ENCODE results near the gene BMP5.

BMP5 gene

DNA sequence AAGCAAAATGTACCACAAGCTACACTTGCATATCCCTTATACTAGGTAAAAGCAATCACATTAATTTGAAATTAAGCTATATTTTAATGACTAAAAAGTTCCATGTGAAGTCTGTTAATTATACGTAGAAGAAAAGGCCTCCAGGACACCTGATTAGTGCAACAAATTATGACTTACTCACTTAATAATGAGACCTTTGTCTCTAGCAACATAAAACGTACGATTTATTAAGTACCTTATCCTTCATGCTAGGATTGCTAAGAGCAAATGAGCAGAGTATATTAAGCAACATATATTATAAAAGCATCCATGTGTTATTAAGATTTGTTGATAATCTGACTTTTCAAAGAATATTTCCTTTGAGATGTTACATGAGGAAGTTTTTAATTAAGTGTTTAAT, 2.5 kb downstream of the BMP5 start:
- no peak for DNase-seq (ENCODE audit: low read depth in 2 of 2)

DNA sequence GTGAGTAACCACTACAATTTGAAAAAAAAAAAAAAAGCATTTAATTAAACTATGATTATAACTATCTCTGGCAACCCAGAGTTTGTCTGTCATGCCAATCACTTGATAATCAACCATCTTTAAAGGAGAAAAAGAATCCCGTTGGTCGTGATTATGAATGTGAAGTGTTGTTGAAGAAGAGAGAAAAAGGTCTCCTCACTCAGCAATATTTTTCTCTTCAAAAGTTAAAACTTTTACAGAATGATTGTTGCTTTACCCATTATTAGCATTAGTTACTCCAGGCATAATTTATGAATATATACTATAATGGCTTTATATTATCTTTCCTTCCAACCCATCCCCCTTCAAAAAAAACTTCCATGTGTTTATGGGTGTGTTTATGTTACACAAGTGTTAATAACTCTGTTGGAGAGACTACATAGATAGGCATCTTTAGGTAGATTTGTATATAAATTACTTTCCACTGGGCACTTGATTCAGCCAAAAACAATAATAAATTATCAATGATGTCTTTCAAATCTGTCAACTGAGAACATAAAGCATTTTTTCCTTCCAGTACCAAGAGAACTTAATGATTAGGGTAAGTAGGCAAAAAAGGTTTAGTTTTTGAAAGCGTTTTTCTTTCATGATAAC, 5.1 kb downstream of the BMP5 start:
- no peak for DNase-seq (ENCODE audit: low read depth in 2 of 2)

DNA sequence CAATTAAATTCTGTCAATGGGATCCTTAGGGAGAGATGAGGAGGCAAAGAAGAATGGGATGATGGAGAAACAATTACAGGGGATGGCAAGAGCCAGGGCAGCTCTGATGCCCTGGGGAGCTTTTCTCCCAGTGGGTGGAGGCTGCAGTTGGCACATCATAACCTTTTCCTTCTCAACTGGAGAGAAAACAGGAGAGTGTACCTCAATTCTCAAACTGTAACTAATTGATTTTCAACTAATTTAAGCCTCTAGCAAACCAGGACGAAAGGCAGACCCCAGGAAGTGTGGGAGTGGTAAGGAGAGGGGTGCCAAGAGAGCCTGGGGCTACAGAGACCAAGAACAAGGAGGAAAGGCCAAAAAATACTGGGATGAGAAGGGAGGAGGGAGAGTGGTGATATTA, 5.7 kb downstream of the BMP5 start:
- DNase-seq (ENCODE audit: low read depth in 2 of 2): no peak

DNA sequence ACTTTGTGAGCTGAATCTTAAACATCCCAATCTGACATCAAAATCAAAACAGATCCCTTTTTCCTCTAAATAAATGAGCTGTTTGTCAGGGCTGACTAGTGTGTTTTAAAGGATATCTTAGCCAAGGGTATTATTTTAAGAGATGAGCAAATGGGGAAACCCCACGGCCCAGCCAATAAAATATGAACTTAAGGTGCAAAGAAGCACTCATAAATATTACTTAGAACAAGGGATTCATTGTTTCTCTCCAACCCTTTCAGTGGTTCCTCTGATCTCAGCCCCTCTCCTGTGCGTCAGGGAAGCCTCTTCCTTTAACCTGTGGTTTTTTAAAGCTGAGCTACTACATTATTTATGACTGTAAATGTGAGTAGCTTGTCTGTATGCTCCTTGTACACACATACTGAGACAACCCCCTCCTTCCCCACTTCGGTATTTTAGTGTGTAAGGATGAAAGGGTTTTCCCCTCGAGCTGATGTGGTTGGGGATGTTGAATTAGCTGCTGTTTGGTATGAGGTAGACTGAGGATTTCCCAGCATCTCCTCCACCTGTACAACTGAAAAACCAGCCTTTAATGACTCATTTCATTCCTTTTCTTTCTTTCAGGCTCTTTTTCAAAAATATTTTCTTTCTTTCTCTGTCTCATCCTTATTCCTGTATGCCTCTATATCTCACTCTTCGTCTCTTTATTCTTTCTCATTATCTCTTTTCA, 6.5 kb downstream of the BMP5 start:
- no peak for DNase-seq (ENCODE audit: low read depth in 2 of 2)

DNA sequence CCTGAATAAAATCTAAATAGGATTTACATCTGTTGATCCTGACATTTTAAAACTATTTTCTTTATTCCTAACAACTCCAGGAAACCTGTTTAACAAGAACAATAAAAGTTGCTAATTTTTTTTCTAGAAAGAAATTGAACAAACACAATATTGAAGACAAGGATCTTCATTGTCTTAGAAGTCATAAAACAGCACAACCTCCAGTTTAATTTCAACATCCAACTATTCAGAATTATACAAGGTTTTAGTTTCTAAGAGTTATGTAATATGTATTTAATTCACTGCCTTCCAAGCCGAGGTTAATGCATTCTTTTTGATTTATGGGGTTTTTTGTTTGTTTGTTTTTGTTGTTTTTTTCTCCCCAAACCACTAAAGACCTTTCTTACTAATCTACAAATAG, 7.2 kb downstream of the BMP5 start:
- DNase-seq (ENCODE audit: low read depth in 2 of 2): no peak

DNA sequence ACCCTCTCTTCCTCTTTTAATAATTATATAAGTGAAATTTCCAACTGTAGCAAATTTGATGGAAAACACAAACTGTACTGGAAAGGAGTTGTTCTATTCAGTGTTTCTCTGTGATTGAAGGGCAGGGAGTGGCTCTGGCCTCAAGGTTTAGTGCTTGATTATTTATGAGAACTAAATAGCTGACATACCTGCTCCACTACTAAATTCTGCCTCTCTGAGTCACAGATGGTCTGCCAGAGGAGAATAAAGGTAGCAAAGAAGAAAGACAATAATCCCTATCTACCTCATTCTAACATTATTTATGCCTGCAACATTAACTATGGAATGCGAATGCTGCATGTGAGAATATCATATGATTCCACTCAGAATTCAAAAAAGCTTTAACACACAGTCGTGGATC, 9.3 kb downstream of the BMP5 start:
- DNase-seq (ENCODE audit: low read depth in 2 of 2): no peak

DNA sequence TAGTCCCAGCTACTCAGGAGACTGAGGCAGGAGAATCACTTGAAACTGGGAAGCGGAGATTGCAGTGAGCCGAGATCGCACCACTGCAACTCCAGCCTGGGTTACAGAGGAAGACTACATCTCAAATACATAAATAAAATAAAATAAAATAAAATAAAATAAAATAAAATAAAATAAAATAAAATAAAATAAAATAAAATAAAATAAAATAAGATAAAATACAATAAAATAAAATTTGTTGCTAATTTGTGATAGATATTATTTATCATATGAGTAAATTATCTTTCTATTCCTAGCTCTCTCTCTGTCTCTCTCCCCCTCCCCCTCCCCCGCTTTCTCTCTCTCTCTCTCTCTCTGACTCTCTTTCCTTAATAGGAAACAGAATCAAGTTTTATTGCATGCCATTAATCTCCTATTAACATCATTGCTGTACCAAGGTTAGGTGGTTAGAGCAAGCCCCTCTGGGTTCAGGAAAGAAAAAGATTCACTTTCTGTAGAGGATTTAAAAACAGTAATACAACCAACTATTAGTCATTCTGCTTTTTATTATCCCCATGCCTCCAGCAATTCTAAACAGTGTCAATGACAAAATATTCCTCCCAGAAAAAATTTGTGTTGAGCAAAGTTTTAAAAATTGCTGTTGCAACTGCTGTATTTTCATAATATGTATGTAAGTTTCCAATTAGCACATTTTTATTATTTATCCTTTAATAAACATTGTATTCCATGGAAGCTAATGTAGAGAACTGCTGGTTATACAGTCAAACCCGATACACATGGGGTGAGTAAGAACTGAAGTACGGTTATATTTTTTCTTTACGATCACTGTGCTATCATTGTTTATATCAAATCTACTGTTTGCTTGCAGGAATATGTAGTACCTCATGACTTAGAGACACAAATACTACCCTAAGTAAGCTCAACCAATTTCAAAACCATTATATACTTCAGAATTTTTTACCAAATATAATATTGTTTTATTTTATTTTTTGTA, 22.1 kb downstream of the BMP5 start:
- no peak for DNase-seq (ENCODE audit: low read depth in 2 of 2)

DNA sequence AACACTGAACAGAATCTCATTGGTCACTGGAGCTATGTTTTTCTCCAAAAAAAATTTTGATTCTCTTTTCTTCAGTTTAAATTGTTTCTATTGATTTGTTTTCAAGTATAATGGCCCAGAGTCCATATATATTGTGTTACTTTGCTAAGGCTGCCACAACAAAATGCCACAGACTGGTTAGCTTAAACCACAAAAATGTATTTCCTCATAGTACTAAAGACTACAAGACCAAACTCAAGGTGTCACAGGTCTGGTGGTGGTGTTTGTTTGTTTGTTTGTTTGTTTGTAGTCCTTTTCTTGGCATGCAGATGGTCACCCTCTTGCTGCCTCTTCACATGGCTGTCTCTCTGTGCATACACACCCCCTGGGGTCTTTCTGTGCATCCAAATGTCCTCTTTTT, 34.0 kb downstream of the BMP5 start:
- no peak for DNase-seq (ENCODE audit: low read depth in 2 of 2)

DNA sequence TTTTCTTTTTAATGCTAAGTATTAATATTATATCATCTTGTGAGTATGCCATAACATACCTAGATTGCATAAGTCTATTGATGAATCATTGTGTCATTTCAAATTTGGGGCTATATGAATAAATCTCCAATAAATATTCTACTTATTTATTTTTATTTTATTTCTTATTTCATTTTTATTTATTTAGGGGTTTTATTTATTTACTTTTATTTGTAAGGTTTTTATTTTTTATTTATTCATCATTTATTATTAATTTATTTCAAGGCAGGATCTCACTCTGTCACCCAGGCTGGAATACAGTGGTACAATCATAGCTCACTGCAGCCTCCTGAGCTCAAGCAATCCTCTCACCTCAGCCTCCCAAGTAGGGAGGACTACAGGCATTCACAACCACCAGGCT, 36.3 kb downstream of the BMP5 start:
- no peak for DNase-seq (ENCODE audit: low read depth in 2 of 2)

DNA sequence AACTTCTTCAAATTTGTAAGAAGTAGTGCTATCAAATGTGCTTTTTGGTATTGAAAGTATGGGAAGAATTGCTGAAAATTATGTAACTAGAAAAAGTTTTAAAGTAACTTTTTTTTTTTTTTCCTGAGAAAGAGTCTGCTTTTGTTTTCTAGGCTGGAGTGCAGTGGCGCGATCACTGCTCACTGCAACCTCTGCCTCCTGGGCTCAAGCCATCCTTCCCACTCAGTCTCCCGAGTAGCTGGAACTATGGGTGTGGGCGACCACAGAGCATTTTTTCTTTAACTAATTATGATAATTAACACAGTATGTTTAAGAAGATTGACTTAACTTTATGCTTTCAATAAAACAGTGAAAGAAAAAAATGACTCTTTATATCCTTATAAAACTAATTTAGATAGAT, 38.4 kb downstream of the BMP5 start:
- DNase-seq (ENCODE audit: low read depth in 2 of 2): no peak

DNA sequence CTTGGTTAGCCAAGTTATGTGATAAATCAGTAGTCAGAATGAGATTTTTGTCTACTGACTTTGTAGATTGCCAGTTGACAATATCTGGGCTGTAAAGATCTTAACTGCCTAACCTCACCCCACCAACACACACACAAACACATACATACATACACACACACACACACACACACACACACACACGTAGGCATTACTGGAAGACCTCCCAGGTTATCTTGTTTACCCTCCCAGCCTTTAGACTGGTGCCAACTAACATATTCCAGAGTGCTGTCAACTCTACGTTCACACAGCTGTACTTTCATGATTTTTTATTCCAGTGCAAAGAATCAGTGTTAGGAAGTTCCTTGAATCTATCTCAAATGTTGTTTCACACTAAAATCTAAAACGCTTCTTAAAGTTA, 38.9 kb downstream of the BMP5 start:
- DNase-seq (ENCODE audit: low read depth in 2 of 2): no peak

DNA sequence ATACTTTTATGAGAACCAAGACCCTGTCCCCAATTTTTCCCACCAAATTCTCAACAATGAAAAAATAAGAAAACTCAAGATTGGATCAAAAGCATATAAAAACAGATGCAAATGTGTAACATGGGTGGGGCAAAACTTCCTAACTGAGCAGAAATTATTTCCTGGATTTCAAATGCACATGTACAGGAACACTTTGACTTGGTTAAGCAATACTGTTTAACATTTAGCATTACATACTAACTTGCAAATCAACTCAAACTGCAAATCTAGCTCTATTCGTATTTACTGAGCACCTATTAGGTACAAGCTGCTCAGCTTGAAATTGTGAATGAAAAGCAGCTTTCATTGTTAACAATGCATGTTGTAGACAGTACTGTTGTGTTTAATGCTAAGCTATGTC, 40.2 kb downstream of the BMP5 start:
- no peak for DNase-seq (ENCODE audit: low read depth in 2 of 2)

DNA sequence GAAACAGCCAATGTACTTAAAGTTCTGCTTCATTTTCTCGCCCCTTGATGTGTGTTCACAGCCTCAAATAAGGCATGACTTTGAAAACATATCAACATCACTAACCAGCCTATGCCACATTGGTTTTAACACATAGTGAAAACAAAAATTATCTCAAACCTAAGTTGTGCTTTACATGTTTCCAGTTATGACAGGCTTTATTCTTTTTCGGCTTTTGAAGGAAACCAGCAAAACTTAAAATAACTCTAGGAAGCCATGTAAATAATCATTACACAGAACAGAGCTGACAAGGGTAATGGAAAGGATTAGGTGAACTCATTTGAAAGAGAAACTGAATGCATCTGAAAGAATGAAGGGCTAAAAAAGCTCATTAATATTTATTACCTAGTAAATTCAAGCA, 42.1 kb downstream of the BMP5 start:
- no peak for DNase-seq (ENCODE audit: low read depth in 2 of 2)

DNA sequence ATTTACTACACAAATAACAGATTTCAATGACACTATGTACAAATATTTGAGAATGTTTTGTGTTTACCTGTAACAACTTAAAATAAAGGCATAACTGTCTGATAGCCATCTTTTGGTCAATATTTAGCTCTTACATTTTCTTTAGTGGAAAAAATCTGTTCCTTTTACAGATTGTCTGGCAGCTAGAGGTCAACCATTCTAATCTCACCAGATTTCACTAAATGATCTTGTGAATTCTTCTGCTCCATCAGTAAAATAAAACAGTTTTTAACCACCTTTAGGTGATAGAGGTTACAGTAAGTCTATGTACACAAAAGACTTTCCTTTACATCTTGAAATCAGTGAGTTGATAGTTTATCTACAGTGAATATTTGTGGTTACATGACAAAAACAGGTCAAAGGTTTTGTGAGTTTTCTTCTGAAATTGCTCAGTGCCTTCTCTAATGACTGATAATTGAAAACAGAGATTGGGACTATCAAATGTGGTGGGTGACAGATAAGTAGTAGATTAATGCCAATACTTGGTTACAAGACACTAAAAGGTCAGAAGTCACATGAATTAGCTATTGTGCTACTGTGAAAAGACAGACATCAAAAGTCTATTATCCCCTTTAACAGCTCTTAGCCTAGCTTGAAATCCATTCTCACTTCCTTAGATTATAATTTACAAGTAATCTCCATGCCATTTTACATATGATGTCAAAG, 47.4 kb downstream of the BMP5 start:
- DNase-seq (ENCODE audit: low read depth in 2 of 2): no peak

DNA sequence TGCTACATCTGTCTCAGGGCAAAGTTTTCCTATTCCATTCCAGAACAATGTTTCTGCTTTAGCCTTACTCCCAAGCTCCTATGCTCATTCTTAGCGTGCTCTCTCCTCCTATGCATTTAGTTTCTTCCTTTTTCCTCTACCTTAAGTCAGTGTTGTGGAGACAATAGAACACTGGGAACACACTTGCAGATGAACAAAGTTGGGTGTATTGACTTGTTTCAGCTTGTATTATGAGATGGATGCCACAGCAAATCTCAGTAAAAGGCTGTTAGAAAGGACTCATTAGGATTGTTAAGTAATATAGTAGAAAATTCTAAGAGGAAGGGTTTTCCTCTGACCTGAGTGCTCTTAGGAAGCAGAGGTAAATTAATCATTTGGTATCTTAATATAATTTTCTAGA, 48.4 kb downstream of the BMP5 start:
- DNase-seq (ENCODE audit: low read depth in 2 of 2): no peak

DNA sequence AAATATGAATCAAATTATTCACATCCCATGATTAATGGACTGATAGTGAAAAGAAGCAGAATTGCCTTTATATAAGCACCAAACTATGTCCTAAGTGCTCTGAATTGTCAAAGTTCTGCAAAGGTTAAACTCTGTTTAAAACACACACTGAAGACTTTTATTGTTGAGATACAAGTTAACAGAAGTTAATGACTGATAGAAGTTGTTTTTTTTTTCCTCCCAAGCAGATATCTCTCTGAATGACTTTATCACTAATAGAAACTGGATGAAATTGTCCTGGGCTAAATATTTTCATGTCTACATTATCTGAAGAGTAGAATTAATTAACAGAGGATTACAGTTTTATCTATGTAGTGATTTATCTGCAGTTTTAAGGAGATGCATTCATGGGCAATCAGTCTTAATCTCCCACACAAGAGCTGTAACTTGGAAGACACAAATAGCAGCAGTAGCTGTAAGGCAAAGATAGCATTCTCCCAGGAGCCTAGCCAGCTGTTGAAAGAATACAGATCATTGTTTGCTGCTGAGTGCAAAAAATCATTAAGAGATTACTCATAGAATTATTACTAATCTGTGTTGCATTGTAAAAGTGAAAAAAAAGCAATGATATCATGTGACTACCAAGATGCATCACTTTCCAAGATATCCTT, 49.9 kb downstream of the BMP5 start:
- no peak for DNase-seq (ENCODE audit: low read depth in 2 of 2)

DNA sequence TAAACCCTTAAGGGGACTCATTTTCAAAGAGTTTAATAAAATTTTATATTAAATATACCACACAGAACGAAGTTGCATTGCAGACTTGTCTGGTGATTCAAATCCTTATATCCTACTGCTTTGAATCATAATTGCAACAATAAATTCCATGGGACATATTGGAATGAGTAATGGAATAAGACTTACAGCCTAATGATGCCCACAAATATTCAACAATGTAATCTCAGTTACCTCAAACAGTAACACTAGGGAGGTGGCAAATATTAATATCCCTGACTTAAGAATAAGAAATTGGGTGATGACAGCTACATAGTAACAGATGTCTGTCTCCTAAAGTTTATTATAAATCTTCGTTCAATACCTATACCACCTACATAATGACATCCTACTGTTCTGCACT, 52.6 kb downstream of the BMP5 start:
- DNase-seq (ENCODE audit: low read depth in 2 of 2): no peak

DNA sequence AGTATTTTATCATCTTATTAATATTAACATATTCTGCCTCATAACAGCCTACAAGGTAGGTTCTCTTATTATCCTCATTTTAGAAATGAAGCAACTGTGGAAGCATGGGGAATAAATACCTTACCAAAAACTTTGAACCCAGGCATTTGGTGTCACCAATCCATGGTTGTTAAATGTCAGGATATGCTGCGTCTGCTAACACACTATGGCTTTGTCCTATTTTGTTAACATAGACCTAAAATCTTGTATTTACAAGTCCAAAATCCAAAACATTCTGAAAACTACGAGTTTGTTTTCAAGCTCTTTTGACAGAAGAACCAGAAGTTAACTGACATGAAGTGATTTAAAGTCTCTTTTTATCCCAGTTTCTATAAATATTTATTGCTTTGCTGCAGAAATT, 53.4 kb downstream of the BMP5 start:
- no peak for DNase-seq (ENCODE audit: low read depth in 2 of 2)

DNA sequence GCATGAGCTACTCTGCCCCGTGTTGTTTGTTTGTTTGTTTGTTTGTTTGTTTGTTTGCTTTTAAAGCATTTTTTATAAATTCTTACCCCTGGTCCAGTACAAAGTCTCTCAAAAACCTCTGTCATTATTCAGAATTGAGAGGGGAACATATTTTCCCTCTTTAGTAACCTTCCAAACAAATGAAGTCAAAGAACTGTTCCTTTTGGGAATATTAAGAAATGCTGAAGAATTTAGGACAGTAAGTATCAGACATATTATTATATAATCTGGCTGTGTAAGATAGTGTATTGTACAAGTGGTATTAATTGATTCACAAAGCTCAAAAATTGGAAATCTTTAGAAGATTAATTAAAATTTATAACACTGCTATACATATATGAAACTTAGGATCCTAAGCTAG, 54.7 kb downstream of the BMP5 start:
- no peak for DNase-seq (ENCODE audit: low read depth in 2 of 2)

DNA sequence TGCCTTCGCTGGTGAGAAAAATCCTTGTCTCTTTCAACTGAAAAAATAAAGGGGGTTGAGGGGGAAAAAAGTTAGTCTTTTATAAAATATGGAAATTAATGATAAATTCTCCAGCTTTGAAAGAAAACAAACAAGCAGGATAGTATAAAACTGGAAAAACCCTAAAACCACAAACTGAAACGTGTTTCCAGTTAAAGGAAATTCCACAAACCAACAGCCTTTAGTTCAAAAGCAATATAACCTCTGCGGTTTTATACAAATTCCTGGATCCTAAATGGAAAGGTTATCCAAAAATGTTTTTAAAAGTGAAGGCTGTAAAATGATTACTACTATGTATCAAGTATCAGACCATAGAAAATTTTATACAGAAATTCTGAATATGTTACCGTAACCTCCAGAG, 55.6 kb downstream of the BMP5 start:
- no peak for DNase-seq (ENCODE audit: low read depth in 2 of 2)

DNA sequence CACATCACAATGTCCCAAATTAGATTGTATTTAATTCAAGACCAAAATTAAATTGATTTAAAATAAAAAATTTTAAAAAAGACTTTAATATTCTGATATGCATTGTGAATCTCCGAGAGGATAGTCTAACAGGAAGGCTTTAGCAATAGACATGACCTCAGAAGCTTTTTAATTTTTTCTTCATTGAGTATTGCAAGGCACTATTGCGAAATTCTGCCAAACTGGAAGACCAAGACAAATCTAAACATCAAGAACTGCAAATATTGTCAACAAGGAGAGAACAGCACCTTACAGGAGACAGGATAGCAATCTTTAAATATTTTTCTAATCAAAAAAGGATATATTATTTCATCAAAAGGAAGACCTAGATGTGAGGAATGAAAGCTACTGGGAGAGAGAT, 56.9 kb downstream of the BMP5 start:
- no peak for DNase-seq (ENCODE audit: low read depth in 2 of 2)

DNA sequence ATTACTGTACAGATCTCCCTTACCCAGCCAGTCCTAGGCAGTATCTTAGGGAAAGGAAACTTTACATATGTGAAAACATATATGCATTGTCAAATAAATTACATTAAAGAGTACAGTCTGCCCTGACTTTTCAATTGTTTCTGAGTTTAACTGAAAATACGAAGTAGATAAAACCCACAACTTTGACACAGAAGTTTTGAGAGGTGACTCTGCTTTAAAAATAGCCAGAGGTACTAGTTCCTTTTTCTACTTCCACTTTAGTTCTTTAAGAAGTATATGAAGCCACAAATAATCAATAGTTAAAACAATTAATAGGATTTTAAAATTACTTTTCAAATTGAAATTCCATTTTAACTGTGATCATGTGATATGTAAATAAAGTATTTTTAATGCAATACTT, 62.9 kb downstream of the BMP5 start:
- DNase-seq (ENCODE audit: low read depth in 2 of 2): no peak
